Measurements from ENCODE around the gene UAP1L1.

UAP1L1 gene

DNA sequence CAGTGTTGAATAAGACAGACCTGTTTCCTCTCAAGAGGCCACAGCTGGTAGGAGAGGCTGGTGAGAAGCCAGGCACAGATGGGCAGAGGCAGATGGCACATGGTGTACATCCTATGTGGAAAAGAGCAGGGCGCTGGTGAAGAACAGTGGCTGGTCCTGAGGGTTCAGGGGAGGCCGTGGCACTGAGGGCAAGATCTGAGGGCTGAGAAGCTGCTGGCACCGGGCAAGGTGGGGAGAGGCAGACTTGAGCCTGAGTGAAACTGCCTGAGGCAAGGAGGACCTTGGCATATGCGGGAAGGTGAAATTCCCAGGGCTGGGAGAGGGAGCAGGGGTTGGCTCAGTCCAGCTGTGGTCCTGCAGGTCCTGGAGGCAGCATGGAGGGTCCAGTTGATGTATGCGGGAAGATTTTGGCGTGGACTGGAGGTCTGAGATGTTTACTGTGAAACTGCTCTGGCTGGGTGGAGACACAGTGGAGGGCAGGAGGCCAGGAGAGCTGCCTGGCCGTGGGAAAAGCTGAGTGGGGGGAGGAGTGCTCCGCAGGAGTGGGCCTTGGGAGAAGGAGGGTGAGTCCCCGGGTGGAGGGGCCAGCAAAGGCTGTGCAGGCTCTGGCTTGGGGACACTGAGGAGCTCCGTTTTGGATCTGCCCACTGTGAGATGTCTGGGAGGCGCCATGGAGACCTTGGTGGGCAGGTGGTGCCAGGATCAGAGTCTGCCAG is 12.1 kb downstream of the UAP1L1 start:
- no peak for DNase-seq (ENCODE audit: extremely low read depth in 1 of 2, low read depth in 1 of 2)

DNA sequence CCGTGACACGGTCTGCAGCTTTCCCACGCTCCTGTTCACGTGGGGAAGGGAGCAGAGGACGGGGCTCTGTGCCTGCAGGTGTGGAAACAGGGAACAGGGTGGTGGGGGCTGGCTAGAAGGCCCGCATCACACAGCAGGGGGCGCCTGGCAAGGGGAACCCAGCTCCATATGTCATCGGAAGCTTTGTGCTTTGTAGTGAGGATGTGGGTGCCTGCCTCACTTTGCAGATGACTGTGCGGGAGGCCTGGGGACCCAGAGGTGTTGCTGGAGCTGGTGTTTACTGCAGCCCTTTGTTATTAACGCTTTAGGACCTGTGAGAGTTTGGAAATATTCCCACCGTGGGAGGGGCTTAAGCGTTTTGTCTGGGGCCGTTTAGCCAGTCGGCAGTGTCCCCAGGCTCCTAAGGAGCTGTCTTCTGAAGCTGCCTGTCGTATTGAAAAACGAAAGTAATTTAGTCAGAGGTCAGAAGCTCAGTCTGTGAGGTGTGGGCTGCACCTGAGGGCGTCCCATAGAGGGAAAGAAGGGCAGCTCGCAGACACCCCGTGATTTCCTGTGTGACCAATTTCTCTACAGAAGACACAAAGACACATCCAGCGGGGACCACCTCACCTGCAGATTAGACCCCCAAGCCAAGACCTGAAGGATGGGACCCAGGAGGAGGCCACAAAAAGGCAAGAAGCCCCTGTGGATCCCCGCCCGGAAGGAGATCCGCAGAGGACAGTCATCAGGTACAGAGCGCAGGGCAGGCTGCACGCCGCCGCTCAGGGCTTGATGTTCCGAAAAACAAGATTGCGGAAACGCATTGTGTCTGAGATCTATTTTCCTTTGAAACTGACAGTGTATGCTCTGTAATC is 18.6 kb downstream of the UAP1L1 start:
- peak; percentile 72 for DNase-seq (ENCODE audit: extremely low read depth in 1 of 2, low read depth in 1 of 2)

DNA sequence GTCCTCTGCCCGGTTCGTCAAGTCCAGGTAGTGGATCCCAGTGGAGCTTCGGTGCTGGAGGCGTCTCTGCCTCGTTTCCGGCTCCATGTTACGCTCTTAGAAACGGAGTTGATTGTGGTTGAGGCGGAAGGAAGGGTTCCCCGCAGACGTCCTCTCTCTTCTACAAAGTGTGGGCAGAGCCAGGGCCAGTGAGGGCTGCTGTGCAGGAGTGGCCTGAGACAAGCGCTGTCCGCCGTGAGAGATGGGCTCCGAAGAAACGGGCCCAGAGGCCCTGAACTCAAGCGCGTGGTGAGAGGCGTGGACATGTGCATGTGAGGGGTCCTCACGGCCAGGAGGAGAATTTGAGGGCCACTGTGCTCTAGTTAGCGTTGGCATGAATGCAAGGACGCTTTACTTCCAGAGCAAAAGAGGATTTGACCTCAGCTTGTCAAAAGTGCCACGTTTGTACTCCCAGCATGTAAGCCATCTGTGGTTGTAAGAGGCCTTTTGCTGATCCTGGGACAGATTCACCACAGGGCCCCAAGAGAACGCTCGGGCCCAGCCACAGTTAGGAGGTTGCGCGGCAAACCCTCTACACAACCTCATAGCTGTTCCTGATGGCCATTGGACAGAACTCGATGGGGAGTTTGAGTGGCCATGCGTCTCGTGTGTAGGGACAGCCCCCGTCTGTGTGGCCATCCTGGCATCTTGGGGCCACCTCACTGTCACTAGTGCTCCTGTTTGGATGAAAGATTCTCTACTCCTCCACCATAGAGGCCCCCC is 19.6 kb downstream of the UAP1L1 start:
- no peak for DNase-seq (ENCODE audit: extremely low read depth in 1 of 2, low read depth in 1 of 2)

DNA sequence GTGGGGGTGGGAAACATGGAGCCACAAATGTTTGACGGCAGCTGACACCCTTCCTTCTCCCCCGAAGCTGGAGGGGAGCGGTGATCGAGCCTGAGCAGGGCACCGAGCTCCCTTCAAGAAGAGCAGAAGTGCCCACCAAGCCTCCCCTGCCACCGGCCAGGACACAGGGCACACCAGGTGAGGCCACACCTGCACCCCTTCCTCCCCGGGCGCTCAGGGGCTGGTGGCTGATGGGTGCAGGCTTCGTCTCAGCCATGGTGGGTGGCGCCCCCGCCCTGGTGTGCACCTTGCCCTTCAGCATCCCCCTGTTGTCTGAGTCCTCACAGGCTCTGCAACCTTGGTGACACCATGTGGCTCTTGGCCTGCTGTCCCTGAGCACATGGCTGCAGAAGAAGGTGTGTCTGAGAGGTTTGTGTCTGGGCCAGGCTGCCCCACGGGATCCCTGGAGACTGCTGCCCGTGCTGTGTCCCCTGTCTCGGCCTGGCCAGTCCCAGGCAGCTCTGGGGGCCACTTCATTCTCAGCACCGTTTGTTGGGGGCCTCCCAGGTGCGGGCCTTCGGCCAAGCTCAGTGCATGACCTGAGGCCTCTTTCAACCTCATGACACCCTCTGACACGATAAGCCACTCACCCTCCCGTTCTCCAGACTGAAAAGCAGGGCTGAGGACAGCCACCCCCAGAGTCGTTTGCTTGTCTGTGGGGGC is 20.6 kb downstream of the UAP1L1 start:
- no peak for DNase-seq (ENCODE audit: extremely low read depth in 1 of 2, low read depth in 1 of 2)

DNA sequence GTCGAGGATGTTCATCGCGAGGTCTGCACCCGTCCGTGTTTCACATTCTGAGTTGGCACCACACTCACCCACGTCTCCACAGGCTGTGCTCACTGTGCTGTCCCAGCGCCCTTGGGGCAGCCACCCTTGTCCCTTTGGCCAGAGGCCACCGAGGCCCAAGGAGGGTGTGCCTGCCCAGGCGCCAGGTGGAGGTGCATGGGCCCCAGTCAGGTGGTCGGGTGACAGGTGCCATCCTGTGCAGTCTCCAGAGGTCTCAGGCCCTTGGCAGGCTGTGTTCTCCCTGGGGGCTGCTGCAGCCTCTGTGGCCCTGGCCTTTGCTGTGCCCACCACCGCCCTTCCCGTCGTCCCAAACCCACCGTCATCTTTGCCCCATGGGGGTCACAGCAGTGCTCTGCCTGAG is 21.9 kb downstream of the UAP1L1 start:
- no peak for DNase-seq (ENCODE audit: extremely low read depth in 1 of 2, low read depth in 1 of 2)

DNA sequence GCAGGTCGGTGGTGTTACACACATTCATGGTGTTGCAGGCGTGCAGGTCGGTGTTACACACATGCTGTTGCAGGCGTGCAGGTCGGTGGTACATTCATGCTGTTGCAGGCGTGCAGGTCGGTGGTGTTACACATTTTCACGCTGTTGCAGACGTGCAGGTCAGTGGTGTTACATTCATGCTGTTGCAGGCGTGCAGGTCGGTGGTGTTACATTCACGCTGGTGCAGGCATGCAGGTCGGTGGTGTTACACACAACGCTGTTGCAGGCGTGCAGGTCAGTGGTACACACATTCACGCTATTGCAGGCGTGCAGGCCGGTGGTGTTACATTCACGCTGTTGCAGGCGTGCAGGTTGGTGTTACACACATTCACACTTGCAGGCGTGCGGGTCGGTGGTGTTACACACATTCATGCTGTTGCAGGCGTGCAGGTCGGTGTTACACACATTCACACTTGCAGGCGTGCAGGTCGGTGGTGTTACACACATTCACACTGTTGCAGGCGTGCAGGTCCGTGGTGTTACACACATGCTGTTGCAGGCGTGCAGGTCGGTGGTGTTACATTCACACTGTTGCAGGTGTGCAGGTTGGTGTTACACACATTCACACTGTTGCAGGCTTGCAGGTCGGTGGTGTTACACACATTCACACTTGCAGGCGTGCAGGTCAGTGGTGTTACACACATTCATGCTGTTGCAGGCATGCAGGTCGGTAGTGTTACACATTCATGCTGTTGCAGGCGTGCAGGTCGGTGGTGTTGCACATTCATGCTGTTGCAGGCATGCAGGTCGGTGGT is 26.1 kb downstream of the UAP1L1 start:
- no peak for DNase-seq (ENCODE audit: extremely low read depth in 1 of 2, low read depth in 1 of 2)

DNA sequence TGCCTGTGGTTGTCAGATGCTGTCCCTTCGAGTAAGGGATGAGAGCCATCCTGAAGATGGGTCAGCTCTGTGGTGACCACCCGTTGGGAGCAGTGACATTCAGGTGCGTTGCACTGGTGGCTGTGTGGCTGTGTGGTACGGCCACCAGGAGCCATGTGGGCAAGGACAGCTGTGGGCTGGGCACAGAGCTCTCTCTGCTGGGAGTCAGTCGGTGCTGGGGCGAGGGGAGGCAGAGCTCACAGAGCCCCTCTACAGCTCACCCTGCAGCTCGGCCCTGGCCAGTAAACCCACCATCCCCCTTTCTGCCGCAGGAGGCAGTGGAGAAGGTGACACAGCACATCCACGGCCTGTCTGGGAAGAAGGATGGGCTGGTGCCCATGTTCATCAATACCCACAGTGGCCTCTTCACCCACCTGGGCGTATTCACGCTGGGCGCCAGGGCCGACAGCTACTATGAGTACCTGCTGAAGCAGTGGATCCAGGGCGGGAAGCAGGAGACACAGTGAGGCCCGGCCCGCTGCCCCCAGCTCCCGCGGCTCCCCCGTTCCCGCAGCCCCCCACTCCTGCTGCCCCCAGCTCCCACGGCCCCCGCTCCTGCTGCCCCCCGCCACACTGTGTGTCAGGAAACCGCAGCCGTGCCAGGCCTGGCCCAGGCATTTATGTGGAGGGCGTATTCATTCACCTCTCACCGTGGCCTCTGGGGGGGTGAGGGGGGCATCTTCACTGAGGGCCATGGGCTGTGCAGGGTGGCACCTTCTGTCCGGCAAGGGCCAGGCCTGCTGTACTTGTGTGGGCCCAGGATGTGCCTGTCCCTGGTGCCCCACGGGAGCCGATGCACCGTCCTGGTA is 28.7 kb downstream of the UAP1L1 start:
- no peak for DNase-seq (ENCODE audit: extremely low read depth in 1 of 2, low read depth in 1 of 2)

DNA sequence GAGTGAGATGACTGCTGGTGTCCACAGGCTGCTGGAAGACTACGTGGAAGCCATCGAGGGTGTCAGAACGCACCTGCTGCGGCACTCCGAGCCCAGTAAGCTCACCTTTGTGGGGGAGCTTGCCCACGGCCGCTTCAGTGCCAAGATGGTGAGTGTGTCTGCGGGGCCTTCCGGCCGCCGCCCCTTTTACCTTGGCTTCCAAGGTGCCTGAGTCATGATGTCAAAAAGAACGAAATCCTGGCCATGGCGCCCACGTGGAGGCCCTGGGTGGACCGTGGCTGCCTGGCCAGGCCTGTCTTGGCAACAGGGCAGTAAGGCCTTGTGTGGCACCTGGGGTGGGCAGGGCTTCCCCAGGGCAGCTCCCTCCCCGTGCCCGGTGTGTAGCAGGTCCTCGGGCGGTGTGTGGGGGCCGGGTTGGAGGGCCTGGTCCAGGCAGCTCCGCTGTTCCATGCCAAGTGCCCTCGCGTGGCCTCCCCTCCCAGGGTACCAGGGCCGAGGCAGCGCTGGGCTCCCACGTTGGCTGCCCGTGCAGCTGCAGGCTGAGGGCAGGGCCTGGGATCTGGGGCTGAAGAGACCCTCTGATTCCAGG is 29.4 kb downstream of the UAP1L1 start:
- DNase-seq (ENCODE audit: extremely low read depth in 1 of 2, low read depth in 1 of 2), result no peak

DNA sequence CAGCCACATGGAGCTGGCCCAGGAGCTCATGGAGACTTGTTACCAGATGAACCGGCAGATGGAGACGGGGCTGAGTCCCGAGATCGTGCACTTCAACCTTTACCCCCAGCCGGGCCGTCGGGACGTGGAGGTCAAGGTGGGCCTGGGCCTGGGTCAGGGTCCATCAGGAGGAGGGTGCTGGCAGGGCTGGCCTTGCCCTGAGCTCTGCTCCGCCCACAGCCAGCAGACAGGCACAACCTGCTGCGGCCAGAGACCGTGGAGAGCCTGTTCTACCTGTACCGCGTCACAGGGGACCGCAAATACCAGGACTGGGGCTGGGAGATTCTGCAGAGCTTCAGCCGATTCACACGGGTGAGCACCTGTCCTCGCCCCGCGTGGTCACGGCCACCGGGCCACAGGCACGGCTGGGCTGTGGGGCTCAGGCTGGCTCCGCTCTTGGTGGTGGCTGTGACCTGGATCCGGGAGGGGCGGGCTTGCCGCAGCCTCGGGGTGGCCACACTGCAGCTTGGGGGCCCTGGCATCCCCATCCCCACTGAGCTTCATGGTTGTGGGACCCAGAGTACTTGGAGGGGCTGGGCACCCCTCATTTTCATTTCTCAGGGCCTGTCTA is 30.1 kb downstream of the UAP1L1 start:
- DNase-seq (ENCODE audit: extremely low read depth in 1 of 2, low read depth in 1 of 2), result no peak

DNA sequence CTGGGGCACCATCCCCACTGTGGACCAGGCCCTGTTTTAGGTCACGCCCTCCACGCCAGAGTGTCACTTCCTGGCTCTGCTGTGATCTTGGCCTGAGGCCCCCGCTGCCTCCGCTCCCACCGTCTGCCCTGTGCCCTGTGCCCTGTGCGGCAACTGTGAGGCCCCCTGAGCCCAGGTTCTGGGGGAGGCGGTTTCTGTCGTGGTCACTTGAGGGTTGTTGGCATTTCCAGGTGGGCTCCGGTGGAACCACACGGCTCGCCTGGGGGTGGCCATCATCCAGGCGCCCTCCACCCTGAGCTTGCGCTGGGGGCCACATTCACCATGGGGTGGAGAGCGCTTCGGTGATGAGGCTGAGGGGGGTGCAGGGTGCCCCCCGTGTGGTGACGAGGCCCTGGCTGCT is 30.7 kb downstream of the UAP1L1 start:
- no peak for DNase-seq (ENCODE audit: extremely low read depth in 1 of 2, low read depth in 1 of 2)

DNA sequence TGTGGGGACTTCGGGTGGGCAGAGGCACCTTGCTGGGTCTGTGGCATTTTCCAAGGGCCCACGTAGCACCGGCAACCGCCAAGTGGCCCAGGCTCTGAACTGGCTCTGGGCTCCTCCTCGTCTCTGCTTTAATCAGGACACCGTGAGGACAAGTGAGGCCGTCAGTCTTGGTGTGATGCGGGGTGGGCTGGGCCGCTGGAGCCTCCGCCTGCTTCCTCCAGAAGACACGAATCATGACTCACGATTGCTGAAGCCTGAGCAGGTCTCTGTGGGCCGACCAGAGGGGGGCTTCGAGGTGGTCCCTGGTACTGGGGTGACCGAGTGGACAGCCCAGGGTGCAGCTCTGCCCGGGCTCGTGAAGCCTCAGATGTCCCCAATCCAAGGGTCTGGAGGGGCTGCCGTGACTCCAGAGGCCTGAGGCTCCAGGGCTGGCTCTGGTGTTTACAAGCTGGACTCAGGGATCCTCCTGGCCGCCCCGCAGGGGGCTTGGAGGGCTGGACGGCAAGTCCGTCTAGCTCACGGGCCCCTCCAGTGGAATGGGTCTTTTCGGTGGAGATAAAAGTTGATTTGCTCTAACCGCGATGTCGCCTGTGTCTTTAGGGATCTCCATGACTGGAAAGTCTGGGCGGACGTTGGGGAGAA is 31.4 kb downstream of the UAP1L1 start:
- no peak for DNase-seq (ENCODE audit: extremely low read depth in 1 of 2, low read depth in 1 of 2)

DNA sequence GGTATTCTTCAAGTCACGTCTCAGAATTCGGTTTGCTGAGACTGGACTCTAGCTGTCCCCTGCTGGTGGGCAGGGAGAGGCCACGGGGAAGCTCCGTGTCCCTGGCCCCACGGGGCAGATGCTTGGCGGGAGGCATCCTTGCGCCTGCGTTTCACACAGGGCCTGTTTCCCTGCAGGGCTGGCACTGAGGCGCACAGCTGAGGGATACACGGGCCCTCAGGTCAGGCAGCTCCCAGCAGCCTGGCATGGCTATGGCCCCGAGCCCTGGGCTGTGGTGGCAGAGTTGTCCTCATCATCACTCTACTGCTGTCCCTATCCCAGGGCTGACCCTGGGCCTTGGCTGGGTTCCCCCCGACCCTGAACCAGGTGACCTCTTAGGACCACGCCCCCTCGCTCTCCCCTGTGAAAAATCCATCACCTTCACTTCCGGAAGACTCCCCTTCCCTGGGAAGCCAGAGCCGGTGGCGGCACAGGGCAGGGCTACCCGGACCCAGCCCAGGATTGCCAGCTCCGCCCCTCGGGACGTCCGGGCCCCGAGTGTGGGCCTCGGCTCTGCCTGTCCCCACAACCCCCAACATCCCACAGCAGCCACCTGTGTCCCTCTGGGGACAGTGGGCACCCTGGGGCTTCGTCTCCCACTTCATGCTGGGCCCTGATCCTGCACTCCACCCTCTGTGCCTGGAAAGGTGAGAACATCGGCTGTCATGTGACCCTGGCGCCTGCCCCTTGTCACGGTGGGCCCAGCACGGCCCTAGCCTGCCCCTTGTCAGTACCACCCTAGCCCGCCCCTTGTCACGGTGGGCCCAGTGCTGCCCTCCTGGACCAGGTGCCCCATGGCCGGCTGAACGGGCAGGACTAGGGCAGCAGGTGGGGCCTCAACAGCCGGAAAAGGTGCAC is 32.2 kb downstream of the UAP1L1 start:
- no peak for DNase-seq (ENCODE audit: extremely low read depth in 1 of 2, low read depth in 1 of 2)

DNA sequence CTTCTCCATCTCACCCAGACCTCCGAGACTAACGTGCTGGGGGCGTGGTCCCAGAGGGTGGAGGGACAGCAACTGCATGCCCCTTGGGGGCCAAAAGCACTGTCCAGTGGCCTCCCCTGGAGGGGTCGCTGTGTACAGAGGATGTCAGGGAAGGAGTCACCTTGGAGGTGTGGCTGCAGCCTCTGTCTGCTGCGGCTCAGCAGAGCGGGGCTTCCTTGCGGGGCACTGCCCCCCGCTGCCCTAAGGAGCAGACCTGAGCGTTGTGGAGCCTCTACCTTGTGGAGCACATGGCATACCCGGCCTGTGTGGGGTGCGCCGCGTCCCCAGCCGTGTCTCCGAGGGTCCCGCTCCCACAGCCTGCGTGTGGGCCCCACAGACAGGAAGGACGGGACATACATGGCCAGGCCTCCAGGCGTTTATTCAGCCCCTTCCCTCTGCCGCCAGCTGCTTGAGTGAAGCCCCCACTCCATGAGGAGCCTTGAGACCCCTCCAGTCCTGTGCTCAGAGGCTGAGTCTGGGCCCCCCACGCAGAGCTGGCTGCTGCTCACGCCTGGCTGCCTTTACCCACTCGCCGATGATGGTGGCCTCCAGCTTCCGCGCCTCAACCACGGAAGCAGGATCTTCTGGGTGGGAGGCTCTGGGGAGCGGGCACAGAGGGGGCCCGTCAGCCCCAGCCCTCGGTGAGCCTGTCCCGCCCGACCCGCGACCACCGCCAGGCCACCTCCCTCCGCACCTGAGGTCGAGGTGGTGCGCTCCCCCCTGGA is 33.0 kb downstream of the UAP1L1 start:
- no peak for DNase-seq (ENCODE audit: extremely low read depth in 1 of 2, low read depth in 1 of 2)

DNA sequence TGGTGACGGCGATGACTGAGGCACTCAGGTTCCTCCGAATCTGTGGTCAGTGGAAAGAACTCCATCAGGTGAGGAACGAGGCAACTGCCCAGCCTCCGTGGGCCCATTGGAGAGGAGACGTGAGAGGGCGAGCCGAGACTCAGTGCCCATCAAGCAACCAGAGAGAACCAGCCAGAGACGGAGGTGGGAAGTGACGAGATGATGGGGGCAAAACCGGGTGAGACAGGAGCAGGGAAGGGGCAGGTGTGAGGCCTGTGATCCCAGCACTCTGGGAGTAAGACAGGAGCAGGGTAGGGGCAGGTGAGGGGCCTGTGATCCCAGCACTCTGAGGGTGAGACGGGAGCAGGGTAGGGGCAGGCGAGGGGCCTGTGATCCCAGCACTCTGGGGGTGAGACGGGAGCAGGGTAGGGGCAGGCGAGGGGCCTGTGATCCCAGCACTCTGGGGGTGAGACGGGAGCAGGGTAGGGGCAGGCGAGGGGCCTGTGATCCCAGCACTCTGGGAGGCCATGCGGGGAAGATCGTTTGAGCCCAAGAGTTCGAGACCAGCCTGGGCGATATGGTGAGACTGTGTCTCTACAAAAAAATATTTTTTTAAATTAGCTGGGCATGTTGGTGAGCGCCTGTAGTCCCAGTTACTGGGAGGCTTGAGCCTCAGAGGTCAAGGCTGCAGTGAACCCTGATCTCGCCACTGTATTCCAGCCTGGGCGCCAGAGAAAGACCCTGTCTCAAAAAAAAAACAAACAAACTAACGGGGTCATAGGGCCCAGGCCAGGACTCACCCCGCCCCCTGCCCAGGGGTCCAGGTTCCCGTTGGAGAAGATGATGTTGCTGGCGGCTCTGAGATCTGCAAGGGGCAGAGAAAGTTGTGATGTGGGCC is 33.8 kb downstream of the UAP1L1 start:
- no peak for DNase-seq (ENCODE audit: extremely low read depth in 1 of 2, low read depth in 1 of 2)

DNA sequence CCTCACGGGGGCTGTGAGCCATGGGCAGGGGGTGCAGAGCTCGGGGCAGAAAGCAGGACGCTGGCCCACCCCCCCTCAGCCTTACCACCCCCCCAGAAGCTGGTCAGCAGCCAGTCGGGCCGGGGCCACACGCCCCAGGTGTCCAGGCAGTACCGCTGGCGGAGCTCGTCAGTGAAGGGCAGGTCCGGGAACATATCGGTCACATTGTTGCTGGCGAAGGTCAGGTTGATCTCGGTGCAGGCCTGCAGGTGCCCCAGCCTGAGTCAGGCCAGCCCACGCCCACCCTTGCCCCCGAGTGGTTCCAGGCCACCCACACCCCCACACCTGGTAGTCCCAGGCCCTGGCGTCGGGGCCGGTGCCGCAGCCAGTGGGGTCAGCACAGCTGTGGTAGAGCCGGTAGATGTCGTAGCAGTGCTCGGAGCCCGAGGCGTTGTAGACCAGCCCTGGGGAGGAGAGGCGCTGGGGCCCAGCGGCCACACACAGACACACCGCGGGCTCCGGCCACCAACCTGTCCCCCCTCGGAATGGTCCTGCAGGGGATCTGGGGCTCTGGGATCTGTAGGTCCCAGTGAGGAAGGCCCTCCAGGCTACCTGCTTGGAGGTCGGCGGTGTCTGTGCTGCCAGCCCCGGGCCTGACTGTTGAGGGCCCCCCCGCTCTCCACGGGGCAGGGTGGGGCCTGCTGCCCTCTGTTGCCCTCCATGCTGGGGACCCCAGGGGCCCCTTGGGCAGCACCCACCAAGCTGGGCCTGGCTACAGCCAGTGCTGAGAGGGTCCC is 34.7 kb downstream of the UAP1L1 start:
- DNase-seq (ENCODE audit: extremely low read depth in 1 of 2, low read depth in 1 of 2), result no peak
